HCT116 (cell line): ENCODE results near the gene SELENBP1.
"Not testable (repeated sequence)": the region's sequence is repeated elsewhere in the genome, so short reads cannot be mapped to it uniquely, and the experiment has no call there.

Experiments used
- EZH2phosphoT487 ChIP-seq: fragments of 200-600 bp; IDR thresholded peaks from 2 replicates; pipeline ENCODE4 v1.6.1; 2018; ENCODE audit warnings: antibody characterized with exemption, borderline replicate concordance
- JUND ChIP-seq: IDR thresholded peaks from 2 replicates; pipeline ENCODE4 v1.6.1; 2012
- POLR2A ChIP-seq: IDR thresholded peaks from 2 replicates; pipeline ENCODE4 v1.7.0; 2011; ENCODE audit warnings: borderline replicate concordance; ENCODE audit not compliant: insufficient read depth, insufficient read length; ENCODE audit errors: extremely low read depth
- TF ChIP-seq, protein P1 (sequence below): IDR thresholded peaks from 2 replicates; pipeline ENCODE4 v1.6.1; 2012; ENCODE audit warnings: low read depth
- TF ChIP-seq, protein P2 (sequence below), 3 experiments: fragments of 200-600 bp in 1 of 3; sonication (generic) in 1 of 3; IDR thresholded peaks in 2 of 3; conservative IDR thresholded peaks in 1 of 3; 2 replicates each; pipeline ENCODE4 v1.5.1; 2012 to 2017; ENCODE audit warnings: low read depth in 2 of 3, low read length in 2 of 3, antibody characterized with exemption in 1 of 3, borderline replicate concordance in 1 of 3, control low read depth in 1 of 3, mild to moderate bottlenecking in 1 of 3, mixed read lengths in 1 of 3, mixed run types in 1 of 3, moderate library complexity in 1 of 3; ENCODE audit not compliant: insufficient read depth in 1 of 3

DNA sequence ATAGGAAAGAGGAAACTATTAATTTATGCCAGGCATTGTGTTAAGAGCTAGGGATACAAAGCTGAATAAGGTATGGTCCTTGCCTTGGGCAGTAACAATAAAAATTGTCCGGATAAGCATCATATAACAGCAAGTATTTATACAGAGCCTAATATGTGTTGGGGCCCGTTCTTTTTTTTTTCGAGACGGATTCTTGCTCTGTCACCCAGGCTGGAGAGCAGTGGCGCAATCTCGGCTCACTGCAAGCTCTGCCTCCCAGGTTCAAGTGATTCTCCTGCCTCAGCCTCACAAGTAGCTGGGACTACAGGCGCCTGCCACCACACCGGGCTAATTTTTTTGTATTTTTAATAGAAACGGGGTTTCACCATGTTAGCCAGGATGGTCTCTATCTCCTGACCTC lies 22.2 kb downstream of the SELENBP1 start:
- not testable (repeated sequence) for TF ChIP-seq POLR2A, EZH2phosphoT487, JUND
- TF ChIP-seq, protein P1, sequence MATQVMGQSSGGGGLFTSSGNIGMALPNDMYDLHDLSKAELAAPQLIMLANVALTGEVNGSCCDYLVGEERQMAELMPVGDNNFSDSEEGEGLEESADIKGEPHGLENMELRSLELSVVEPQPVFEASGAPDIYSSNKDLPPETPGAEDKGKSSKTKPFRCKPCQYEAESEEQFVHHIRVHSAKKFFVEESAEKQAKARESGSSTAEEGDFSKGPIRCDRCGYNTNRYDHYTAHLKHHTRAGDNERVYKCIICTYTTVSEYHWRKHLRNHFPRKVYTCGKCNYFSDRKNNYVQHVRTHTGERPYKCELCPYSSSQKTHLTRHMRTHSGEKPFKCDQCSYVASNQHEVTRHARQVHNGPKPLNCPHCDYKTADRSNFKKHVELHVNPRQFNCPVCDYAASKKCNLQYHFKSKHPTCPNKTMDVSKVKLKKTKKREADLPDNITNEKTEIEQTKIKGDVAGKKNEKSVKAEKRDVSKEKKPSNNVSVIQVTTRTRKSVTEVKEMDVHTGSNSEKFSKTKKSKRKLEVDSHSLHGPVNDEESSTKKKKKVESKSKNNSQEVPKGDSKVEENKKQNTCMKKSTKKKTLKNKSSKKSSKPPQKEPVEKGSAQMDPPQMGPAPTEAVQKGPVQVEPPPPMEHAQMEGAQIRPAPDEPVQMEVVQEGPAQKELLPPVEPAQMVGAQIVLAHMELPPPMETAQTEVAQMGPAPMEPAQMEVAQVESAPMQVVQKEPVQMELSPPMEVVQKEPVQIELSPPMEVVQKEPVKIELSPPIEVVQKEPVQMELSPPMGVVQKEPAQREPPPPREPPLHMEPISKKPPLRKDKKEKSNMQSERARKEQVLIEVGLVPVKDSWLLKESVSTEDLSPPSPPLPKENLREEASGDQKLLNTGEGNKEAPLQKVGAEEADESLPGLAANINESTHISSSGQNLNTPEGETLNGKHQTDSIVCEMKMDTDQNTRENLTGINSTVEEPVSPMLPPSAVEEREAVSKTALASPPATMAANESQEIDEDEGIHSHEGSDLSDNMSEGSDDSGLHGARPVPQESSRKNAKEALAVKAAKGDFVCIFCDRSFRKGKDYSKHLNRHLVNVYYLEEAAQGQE = not testable (repeated sequence)
- TF ChIP-seq, protein P2, sequence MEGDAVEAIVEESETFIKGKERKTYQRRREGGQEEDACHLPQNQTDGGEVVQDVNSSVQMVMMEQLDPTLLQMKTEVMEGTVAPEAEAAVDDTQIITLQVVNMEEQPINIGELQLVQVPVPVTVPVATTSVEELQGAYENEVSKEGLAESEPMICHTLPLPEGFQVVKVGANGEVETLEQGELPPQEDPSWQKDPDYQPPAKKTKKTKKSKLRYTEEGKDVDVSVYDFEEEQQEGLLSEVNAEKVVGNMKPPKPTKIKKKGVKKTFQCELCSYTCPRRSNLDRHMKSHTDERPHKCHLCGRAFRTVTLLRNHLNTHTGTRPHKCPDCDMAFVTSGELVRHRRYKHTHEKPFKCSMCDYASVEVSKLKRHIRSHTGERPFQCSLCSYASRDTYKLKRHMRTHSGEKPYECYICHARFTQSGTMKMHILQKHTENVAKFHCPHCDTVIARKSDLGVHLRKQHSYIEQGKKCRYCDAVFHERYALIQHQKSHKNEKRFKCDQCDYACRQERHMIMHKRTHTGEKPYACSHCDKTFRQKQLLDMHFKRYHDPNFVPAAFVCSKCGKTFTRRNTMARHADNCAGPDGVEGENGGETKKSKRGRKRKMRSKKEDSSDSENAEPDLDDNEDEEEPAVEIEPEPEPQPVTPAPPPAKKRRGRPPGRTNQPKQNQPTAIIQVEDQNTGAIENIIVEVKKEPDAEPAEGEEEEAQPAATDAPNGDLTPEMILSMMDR (IDR thresholded peaks at IDR 0.05 in 2 of 3, conservative IDR thresholded peaks at IDR 0.05 in 1 of 3; ENCODE audit: borderline replicate concordance in 1 of 3, insufficient read depth in 1 of 3, low read depth in 2 of 3, low read length in 2 of 3) = not testable (repeated sequence)
